Neural progenitor cell (in vitro differentiated cells): Measurements from ENCODE around the gene TLR8. TPM values are rescaled to one million over a fixed set of nuclear protein-coding genes. Genes with fewer than 3 reads are reported as not detected.

Experiments
- DNase-seq: peaks from one replicate; pipeline ENCODE4 v3.0.0-alpha.2; 2016; ENCODE audit warnings: low spot score
- H2AFZ ChIP-seq: fragments of 200-600 bp; sonication (generic); replicated peaks from 2 replicates; pipeline ENCODE4 v1.6.1; 2016; ENCODE audit warnings: antibody characterized with exemption
- H3F3A ChIP-seq: fragments of 200-600 bp; sonication (generic); 2 replicates; pipeline ENCODE4 v1.6.1; 2016; ENCODE audit warnings: antibody characterized with exemption, low read depth
- H3K27ac ChIP-seq: fragments of 200-600 bp; sonication (generic); 2 replicates; pipeline ENCODE4 v1.5.1; 2016; ENCODE audit warnings: mild to moderate bottlenecking
- H3K27me3 ChIP-seq: fragments of 200-600 bp; sonication (generic); 2 replicates; pipeline ENCODE4 v1.6.1; 2016; ENCODE audit warnings: mild to moderate bottlenecking, moderate library complexity
- H3K36me3 ChIP-seq: fragments of 200-600 bp; sonication (generic); 2 replicates; pipeline ENCODE4 v1.5.1; 2016
- H3K4me1 ChIP-seq: fragments of 200-600 bp; sonication (generic); 2 replicates; pipeline ENCODE4 v1.6.1; 2016; ENCODE audit warnings: mixed run types
- H3K4me2 ChIP-seq: fragments of 200-600 bp; sonication (generic); 2 replicates; pipeline ENCODE4 v1.6.1; 2016
- H3K4me3 ChIP-seq: fragments of 200-600 bp; sonication (generic); 2 replicates; pipeline ENCODE4 v1.5.1; 2016
- H3K79me2 ChIP-seq: fragments of 200-600 bp; sonication (generic); 2 replicates; pipeline ENCODE4 v1.6.1; 2016; ENCODE audit warnings: low read depth
- H3K9ac ChIP-seq: fragments of 200-600 bp; sonication (generic); 2 replicates; pipeline ENCODE4 v1.6.1; 2016
- H3K9me3 ChIP-seq: fragments of 200-600 bp; sonication (generic); 2 replicates; pipeline ENCODE4 v1.5.1; 2016; ENCODE audit warnings: low read depth
- H4K20me1 ChIP-seq: fragments of 200-600 bp; sonication (generic); 2 replicates; pipeline ENCODE4 v1.6.1; 2016; ENCODE audit warnings: low read depth
- H3K27ac Mint-ChIP-seq: 3 replicates; pipeline ENCODE4 v1.8.0; 2021; ENCODE audit warnings: mixed read lengths
- H3K27me3 Mint-ChIP-seq: 2 replicates; pipeline ENCODE4 v1.8.0; 2022; ENCODE audit warnings: low read depth, mild to moderate bottlenecking, inconsistent platforms, moderate library complexity, mixed read lengths; ENCODE audit not compliant: insufficient read depth
- H3K36me3 Mint-ChIP-seq: 3 replicates; pipeline ENCODE4 v1.8.0; 2021; ENCODE audit warnings: mixed read lengths
- H3K4me1 Mint-ChIP-seq: 3 replicates; pipeline ENCODE4 v1.8.0; 2021; ENCODE audit warnings: mixed read lengths
- H3K4me3 Mint-ChIP-seq: 3 replicates; pipeline ENCODE4 v1.8.0; 2021; ENCODE audit warnings: mild to moderate bottlenecking, moderate library complexity, mixed read lengths
- H3K9me3 Mint-ChIP-seq: 3 replicates; pipeline ENCODE4 v1.8.0; 2020; ENCODE audit warnings: mixed read lengths
- CTCF ChIP-seq: fragments of 200-600 bp; sonication (generic); IDR thresholded peaks from 2 replicates; pipeline ENCODE4 v1.5.1; 2017; ENCODE audit warnings: antibody characterized with exemption, mild to moderate bottlenecking
- EZH2 ChIP-seq: fragments of 200-600 bp; sonication (generic); IDR thresholded peaks from 2 replicates; pipeline ENCODE4 v1.6.1; 2017; ENCODE audit warnings: antibody characterized with exemption, mild to moderate bottlenecking, moderate library complexity
- EZH2phosphoT487 ChIP-seq: fragments of 200-600 bp; sonication (generic); IDR thresholded peaks from 2 replicates; pipeline ENCODE4 v1.6.1; 2017; ENCODE audit warnings: antibody characterized with exemption
- total RNA-seq: library from RNA; depleted of rRNA; stranded (reverse); fragments of >200 nt; gene quantifications from 2 replicates; pipeline ENCODE4 v1.2.3, GENCODE V29; 2015; ENCODE audit warnings: low replicate concordance

Gene TLR8
- total RNA-seq, 1 donor from 2014 or later: not detected

- H3K36me3 Mint-ChIP-seq: no peaks in the 10 kb centered on the region
- DNase-seq: no peak
- H3K4me3 ChIP-seq: no peak overlapping the region
- no peaks in the 10 kb centered on the region for H3F3A ChIP-seq
- H3K27me3 ChIP-seq: no peaks in the 10 kb centered on the region
- TF ChIP-seq EZH2 (no peak), EZH2phosphoT487 (no peak), CTCF (no peak)
- no peak overlapping the region for H3K9ac ChIP-seq
- no peaks in the 10 kb centered on the region for H3K27me3 Mint-ChIP-seq
- H3K4me2 ChIP-seq: no peak overlapping the region
- no peaks in the 10 kb centered on the region for H3K79me2 ChIP-seq
- no peaks in the 10 kb centered on the region for H3K9me3 ChIP-seq
- H3K4me1 Mint-ChIP-seq: no peaks in the 10 kb centered on the region
- no peak overlapping the region for H3K27ac Mint-ChIP-seq
- H2AFZ ChIP-seq: no peak overlapping the region
- no peak overlapping the region for H3K4me3 Mint-ChIP-seq
- peaks cover 2% of the 10 kb centered on the region for H3K9me3 Mint-ChIP-seq
- no peak overlapping the region for H3K27ac ChIP-seq
- no peaks in the 10 kb centered on the region for H3K36me3 ChIP-seq
- no peaks in the 10 kb centered on the region for H4K20me1 ChIP-seq
- no peaks in the 10 kb centered on the region for H3K4me1 ChIP-seq
Measured at GRCh38 chrX:12887767-12888166, 18.7 kb upstream of the TLR8 start.

- no peaks in the 10 kb centered on the region for H3K4me1 ChIP-seq
- H3K27me3 ChIP-seq: no peaks in the 10 kb centered on the region
- H3K9me3 ChIP-seq: no peaks in the 10 kb centered on the region
- no peak overlapping the region for H3K4me2 ChIP-seq
- Mint-ChIP-seq H3K4me1 (no peaks in the 10 kb centered on the region), H3K9me3 (peaks cover 2% of the 10 kb centered on the region), H3K27me3 (peaks cover 2% of the 10 kb centered on the region), H3K4me3 (no peak overlapping the region), H3K27ac (no peak overlapping the region), H3K36me3 (no peaks in the 10 kb centered on the region)
- TF ChIP-seq CTCF (no peak), EZH2phosphoT487 (no peak), EZH2 (no peak)
- no peak overlapping the region for H2AFZ ChIP-seq
- no peak for DNase-seq
- no peak overlapping the region for H3K9ac ChIP-seq
- H3K36me3 ChIP-seq: no peaks in the 10 kb centered on the region
- H3K27ac ChIP-seq: no peak overlapping the region
- no peaks in the 10 kb centered on the region for H4K20me1 ChIP-seq
- no peak overlapping the region for H3K4me3 ChIP-seq
- no peaks in the 10 kb centered on the region for H3K79me2 ChIP-seq
- no peaks in the 10 kb centered on the region for H3F3A ChIP-seq
Measured at GRCh38 chrX:12890467-12890866, 16.0 kb upstream of the TLR8 start.

- H3K4me3 Mint-ChIP-seq: no peak overlapping the region
- H3K4me1 Mint-ChIP-seq: no peaks in the 10 kb centered on the region
- H3K27me3 ChIP-seq: no peaks in the 10 kb centered on the region
- no peaks in the 10 kb centered on the region for H4K20me1 ChIP-seq
- H3K27ac Mint-ChIP-seq: no peak overlapping the region
- no peak overlapping the region for H3K9ac ChIP-seq
- no peak for DNase-seq
- H3K4me2 ChIP-seq: no peak overlapping the region
- H2AFZ ChIP-seq: no peak overlapping the region
- peaks cover 2% of the 10 kb centered on the region for H3K27me3 Mint-ChIP-seq
- H3K27ac ChIP-seq: no peak overlapping the region
- H3F3A ChIP-seq: no peaks in the 10 kb centered on the region
- H3K36me3 Mint-ChIP-seq: no peaks in the 10 kb centered on the region
- H3K4me1 ChIP-seq: no peaks in the 10 kb centered on the region
- H3K4me3 ChIP-seq: no peak overlapping the region
- H3K36me3 ChIP-seq: no peaks in the 10 kb centered on the region
- H3K9me3 ChIP-seq: no peaks in the 10 kb centered on the region
- no peaks in the 10 kb centered on the region for H3K9me3 Mint-ChIP-seq
- H3K79me2 ChIP-seq: no peaks in the 10 kb centered on the region
- no peak for TF ChIP-seq EZH2phosphoT487
- TF ChIP-seq CTCF: no peak
- TF ChIP-seq EZH2: no peak
Measured at GRCh38 chrX:12891171-12891570, 15.2 kb upstream of the TLR8 start.
